Measurements from ENCODE around the gene LITAFD. TPM values are rescaled to one million over a fixed set of nuclear protein-coding genes. Genes with fewer than 3 reads are reported as not detected.
A peak's percentile ranks its signal among the peaks of the same experiment; 100 is the strongest.
"Not testable (repeated sequence)": the region's sequence is repeated elsewhere in the genome, so short reads cannot be mapped to it uniquely, and the experiment has no call there.

The LITAFD gene
- total RNA-seq, result not detected

GRCh38 chr16:8882041-8882617 is at the start of gene LITAFD:
TSS of gene LITAFD (plus strand) at chr16:8882351. CDS start at chr16:8884356, 2,005 bp downstream.
- no peaks in the 10 kb centered on the region for H3K9me3 ChIP-seq
- H3K27ac ChIP-seq, result no peak within 1 kb of the TSS
- 75 to 100% methylated on average over 1 to 7 of the region's 10 CpGs for WGBS, 2 donors
- peaks cover 21 to 55% (median 40%) of the 10 kb centered on the region in 3 donors for H3K4me1 ChIP-seq
- no peak for DNase-seq
- intact Hi-C loops (cut with DNase I), result loop anchor here (5.0 kb wide), 1 partner anchor 315 kb away; no protein-coding TSS in a partner anchor
- TF ChIP-seq POLR2A (IDR thresholded peaks at IDR 0.05) (no peak), CTCF (IDR thresholded peaks at IDR 0.05) (no peak)
- no peaks in the 10 kb centered on the region for H3K36me3 ChIP-seq
- H3K4me3 ChIP-seq, result no peak within 1 kb of the TSS
- peaks cover 0 to 27% (median 0%) of the 10 kb centered on the region in 4 donors for H3K27me3 ChIP-seq

DNA sequence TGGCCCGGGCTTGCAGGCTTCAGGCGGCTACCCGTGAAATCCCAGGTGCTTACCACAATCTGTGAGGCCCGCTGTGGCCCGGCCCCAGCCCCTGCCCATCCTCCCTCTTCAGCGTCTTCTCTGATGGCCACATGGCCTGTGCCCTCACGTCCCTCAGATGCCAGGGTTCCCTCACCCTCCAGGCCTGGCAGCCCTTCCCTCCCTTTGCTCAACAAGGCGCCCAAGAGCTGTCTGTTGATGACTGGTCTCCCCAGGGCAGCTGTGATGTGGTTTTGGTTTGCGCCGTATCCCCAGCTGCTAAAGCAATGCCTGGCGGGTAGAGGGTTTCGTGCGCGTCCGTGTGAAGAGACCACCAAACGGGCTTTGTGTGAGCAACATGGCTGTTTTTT is 49.4 kb upstream of the LITAFD start:
- Histone ChIP-seq H3K4me3 (no peak overlapping the region), H3K27me3 (no peaks in the 10 kb centered on the region), H3K36me3 (peaks cover 7 to 44% (median 7%) of the 10 kb centered on the region in 3 donors), H3K4me1 (peaks cover 0 to 23% (median 4%) of the 10 kb centered on the region in 3 donors), H3K9me3 (no peaks in the 10 kb centered on the region), H3K27ac (no peak overlapping the region)
- intact Hi-C loops (cut with DNase I), result no loop called here
- no peak for DNase-seq
- no peak for TF ChIP-seq CTCF (IDR thresholded peaks at IDR 0.05)
- TF ChIP-seq POLR2A (IDR thresholded peaks at IDR 0.05), result no peak
- WGBS, 2 donors, result 79 to 86% methylated on average over 7 to 16 of the region's 16 CpGs

DNA sequence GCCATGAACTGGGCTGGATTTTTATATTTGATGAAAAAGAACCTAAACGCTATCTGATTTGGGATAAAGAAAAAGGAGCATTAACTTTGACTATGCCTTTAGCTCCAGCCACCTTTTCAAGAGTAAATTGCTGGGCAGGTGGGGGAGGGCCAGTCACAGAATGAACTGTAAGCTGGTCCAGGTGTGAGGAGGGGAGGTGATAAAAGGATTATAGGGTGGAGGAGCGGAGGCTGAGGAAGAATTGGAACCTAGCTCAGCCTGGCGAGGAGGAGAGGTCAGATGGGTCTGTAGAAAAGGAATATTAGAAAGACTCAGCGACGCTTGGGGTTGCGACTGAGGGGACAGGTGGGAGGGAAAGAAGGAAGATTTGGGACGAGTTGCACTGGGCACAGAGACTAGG is 45.4 kb upstream of the LITAFD start:
- WGBS, 2 donors, result 86% methylated on average over 7 of the region's 7 CpGs
- H3K4me3 ChIP-seq; DNase-seq; H3K9me3 ChIP-seq; intact Hi-C loops (cut with DNase I); H3K27ac ChIP-seq; H3K27me3 ChIP-seq; H3K4me1 ChIP-seq: not testable (repeated sequence)
- peaks cover 0 to 12% (median under 1%) of the 10 kb centered on the region in 3 donors for H3K36me3 ChIP-seq

GRCh38 chr16:8837594-8837993 is 44.6 kb upstream of the LITAFD start:
- DNase-seq; H3K36me3 ChIP-seq; H3K4me3 ChIP-seq; H3K27ac ChIP-seq; H3K27me3 ChIP-seq; intact Hi-C loops (cut with DNase I); H3K9me3 ChIP-seq; H3K4me1 ChIP-seq: not testable (repeated sequence)
- WGBS, 2 donors, result 87 to 92% methylated on average over 15 of the region's 15 CpGs

DNA sequence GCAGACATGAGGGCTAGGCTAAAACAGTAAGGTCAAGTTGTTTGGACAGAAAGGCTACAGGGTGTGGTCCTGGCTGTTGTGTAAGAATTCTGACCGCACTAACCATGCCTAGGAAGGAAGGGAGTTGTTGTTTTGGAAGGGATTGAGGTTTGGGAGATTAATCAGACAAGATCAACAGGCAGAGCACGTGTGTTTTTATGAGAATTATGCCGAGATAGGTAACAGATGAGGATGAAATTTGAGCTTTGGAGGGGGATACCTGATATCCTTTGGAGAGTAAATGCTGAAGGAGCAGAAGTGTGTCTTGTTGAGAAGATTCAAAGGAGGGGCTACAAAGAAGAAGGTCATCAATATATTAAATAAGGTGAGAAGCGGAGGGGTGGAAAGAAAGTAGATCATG is 40.1 kb upstream of the LITAFD start:
- Histone ChIP-seq H3K27ac (peak overlapping the region in 3 of 4 donors; percentile 49 to 61 (median 50)), H3K4me1 (peaks cover 0 to 22% (median 0%) of the 10 kb centered on the region in 3 donors), H3K4me3 (peak overlapping the region in 1 of 4 donors; percentile 21)
- 56 to 64% methylated on average over 4 of the region's 4 CpGs for WGBS, 2 donors
- intact Hi-C loops (cut with DNase I); DNase-seq; H3K27me3 ChIP-seq; H3K36me3 ChIP-seq; H3K9me3 ChIP-seq: not testable (repeated sequence)

- H3K36me3 ChIP-seq, result peaks cover 0 to 19% (median 8%) of the 10 kb centered on the region in 3 donors
- intact Hi-C loops (cut with DNase I); H3K27ac ChIP-seq; H3K9me3 ChIP-seq; H3K4me3 ChIP-seq; DNase-seq; H3K27me3 ChIP-seq: not testable (repeated sequence)
- WGBS, 2 donors, result 67 to 71% methylated on average over 1 to 10 of the region's 12 CpGs
- peaks cover 0 to 23% (median 0%) of the 10 kb centered on the region in 3 donors for H3K4me1 ChIP-seq
Observed at GRCh38 chr16:8843296-8843695, 38.9 kb upstream of the LITAFD start.

GRCh38 chr16:8845699-8846298 is 36.4 kb upstream of the LITAFD start:
- no peaks in the 10 kb centered on the region for H3K27me3 ChIP-seq
- no peak for DNase-seq
- H3K36me3 ChIP-seq, result peaks cover 0 to 38% (median 9%) of the 10 kb centered on the region in 3 donors
- TF ChIP-seq CTCF (IDR thresholded peaks at IDR 0.05) (no peak), POLR2A (IDR thresholded peaks at IDR 0.05) (no peak)
- peak overlapping the region in 2 of 4 donors; percentile 43 to 53 for H3K27ac ChIP-seq
- peaks cover 7 to 43% (median 20%) of the 10 kb centered on the region in 3 donors for H3K4me1 ChIP-seq
- WGBS, 2 donors, result 81 to 85% methylated on average over 7 of the region's 7 CpGs
- no peak overlapping the region for H3K4me3 ChIP-seq
- H3K9me3 ChIP-seq, result no peaks in the 10 kb centered on the region
- intact Hi-C loops (cut with DNase I), result no loop called here
